ENCODE measurements around the gene ZNF500.
"Not testable (repeated sequence)": the region's sequence is repeated elsewhere in the genome, so short reads cannot be mapped to it uniquely, and the experiment has no call there.

The ZNF500 gene

GRCh38 chr16:4745274-4745569 lies 21.7 kb downstream of the ZNF500 start:
- DNase-seq (ENCODE audit: low read depth, low spot score): no peak

- no peak for DNase-seq (ENCODE audit: low read depth, low spot score)
Measured at GRCh38 chr16:4744555-4745273, 22.2 kb downstream of the ZNF500 start.

- DNase-seq (ENCODE audit: low read depth, low spot score): no peak
Measured at GRCh38 chr16:4743226-4743878, 23.6 kb downstream of the ZNF500 start.

- DNase-seq (ENCODE audit: low read depth, low spot score): not testable (repeated sequence)
Measured at GRCh38 chr16:4738370-4738769, 28.6 kb downstream of the ZNF500 start.

- DNase-seq (ENCODE audit: low read depth, low spot score): no peak
Measured at GRCh38 chr16:4737545-4737944, 29.4 kb downstream of the ZNF500 start.

GRCh38 chr16:4736546-4736945 lies 30.4 kb downstream of the ZNF500 start:
- DNase-seq (ENCODE audit: low read depth, low spot score): no peak

- DNase-seq (ENCODE audit: low read depth, low spot score): peak; percentile 41
Measured at GRCh38 chr16:4734730-4735535, 32.0 kb downstream of the ZNF500 start.

- DNase-seq (ENCODE audit: low read depth, low spot score): peak; percentile 84
Measured at GRCh38 chr16:4734063-4734729, 32.8 kb downstream of the ZNF500 start, which contains the start of the genes ANKS3 and DNAAF8. TSS of gene ANKS3 (minus strand) at chr16:4734271. CDS start at chr16:4730149, 4,122 bp downstream. TSS of gene DNAAF8 (plus strand) at chr16:4734537. CDS start at chr16:4736515, 1,978 bp downstream.

GRCh38 chr16:4733747-4734062 lies 33.3 kb downstream of the ZNF500 start:
- no peak for DNase-seq (ENCODE audit: low read depth, low spot score)

GRCh38 chr16:4733211-4733742 lies 33.7 kb downstream of the ZNF500 start:
- DNase-seq (ENCODE audit: low read depth, low spot score): no peak

GRCh38 chr16:4729876-4730275 lies 37.1 kb downstream of the ZNF500 start:
- DNase-seq (ENCODE audit: low read depth, low spot score): no peak

- no peak for DNase-seq (ENCODE audit: low read depth, low spot score)
Measured at GRCh38 chr16:4728676-4729075, 38.3 kb downstream of the ZNF500 start.

GRCh38 chr16:4726616-4727015 lies 40.3 kb downstream of the ZNF500 start:
- DNase-seq (ENCODE audit: low read depth, low spot score): no peak

- no peak for DNase-seq (ENCODE audit: low read depth, low spot score)
Measured at GRCh38 chr16:4724661-4725270, 42.2 kb downstream of the ZNF500 start.

GRCh38 chr16:4723071-4723767 lies 43.7 kb downstream of the ZNF500 start:
- DNase-seq (ENCODE audit: low read depth, low spot score): no peak

- no peak for DNase-seq (ENCODE audit: low read depth, low spot score)
Measured at GRCh38 chr16:4718466-4718865, 48.5 kb downstream of the ZNF500 start.

- no peak for DNase-seq (ENCODE audit: low read depth, low spot score)
Measured at GRCh38 chr16:4714996-4715395, 52.0 kb downstream of the ZNF500 start.

GRCh38 chr16:4713663-4714501 lies 53.1 kb downstream of the ZNF500 start:
- DNase-seq (ENCODE audit: low read depth, low spot score): no peak

- DNase-seq (ENCODE audit: low read depth, low spot score): no peak
Measured at GRCh38 chr16:4709481-4709880, 57.5 kb downstream of the ZNF500 start.

GRCh38 chr16:4706871-4707270 lies 60.1 kb downstream of the ZNF500 start:
- DNase-seq (ENCODE audit: low read depth, low spot score): no peak
